ENCODE data around the gene CTIF.

CTIF gene

DNA sequence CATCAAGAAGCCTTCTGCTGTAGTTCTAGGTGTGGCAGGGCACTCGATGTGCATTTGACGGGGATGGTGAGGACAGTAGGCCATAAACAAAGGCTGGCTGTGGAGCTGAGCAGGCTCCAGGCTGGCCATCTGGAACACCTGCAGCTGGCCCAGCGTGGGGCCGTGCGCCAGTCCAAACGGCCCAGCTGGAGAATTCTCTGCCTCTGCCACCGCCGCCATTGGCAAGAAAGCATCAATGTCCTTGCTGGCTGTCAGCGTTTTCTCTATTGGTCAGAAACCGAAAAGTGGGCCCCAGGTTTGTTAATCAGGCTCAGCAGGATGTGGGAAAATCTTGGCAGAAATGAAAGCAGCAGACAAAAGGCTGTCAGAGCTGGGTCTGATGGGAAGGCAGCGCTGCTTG is 24.0 kb upstream of the CTIF start:
- no peak overlapping the region for H3K4me2 ChIP-seq (ENCODE audit: low read depth, low read length)
- H3F3A ChIP-seq (ENCODE audit: insufficient read depth, low read length), result no peaks in the 10 kb centered on the region
- no peak overlapping the region for H3K9ac ChIP-seq (ENCODE audit: low read length)
- no peaks in the 10 kb centered on the region for H3K9me3 ChIP-seq (replicated peaks; ENCODE audit: insufficient read depth, low read length)
- no peaks in the 10 kb centered on the region for H4K20me1 ChIP-seq (ENCODE audit: insufficient read depth, low read length)
- H3K4me3 ChIP-seq (ENCODE audit: low read length), result no peak overlapping the region
- H3K27me3 ChIP-seq (replicated peaks; ENCODE audit: insufficient read depth, low read length), result no peaks in the 10 kb centered on the region
- TF ChIP-seq EZH2 (optimal IDR thresholded peaks at IDR 0.05; ENCODE audit: low read depth, low read length) (no peak), EZH2phosphoT487 (IDR thresholded peaks at IDR 0.05; ENCODE audit: low read length) (no peak)
- TF ChIP-seq, protein P1, sequence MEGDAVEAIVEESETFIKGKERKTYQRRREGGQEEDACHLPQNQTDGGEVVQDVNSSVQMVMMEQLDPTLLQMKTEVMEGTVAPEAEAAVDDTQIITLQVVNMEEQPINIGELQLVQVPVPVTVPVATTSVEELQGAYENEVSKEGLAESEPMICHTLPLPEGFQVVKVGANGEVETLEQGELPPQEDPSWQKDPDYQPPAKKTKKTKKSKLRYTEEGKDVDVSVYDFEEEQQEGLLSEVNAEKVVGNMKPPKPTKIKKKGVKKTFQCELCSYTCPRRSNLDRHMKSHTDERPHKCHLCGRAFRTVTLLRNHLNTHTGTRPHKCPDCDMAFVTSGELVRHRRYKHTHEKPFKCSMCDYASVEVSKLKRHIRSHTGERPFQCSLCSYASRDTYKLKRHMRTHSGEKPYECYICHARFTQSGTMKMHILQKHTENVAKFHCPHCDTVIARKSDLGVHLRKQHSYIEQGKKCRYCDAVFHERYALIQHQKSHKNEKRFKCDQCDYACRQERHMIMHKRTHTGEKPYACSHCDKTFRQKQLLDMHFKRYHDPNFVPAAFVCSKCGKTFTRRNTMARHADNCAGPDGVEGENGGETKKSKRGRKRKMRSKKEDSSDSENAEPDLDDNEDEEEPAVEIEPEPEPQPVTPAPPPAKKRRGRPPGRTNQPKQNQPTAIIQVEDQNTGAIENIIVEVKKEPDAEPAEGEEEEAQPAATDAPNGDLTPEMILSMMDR (IDR thresholded peaks at IDR 0.05; ENCODE audit: low read length), result no peak
- H2AFZ ChIP-seq (ENCODE audit: low read length), result no peak overlapping the region
- H3K27ac ChIP-seq (ENCODE audit: low read length), result no peak overlapping the region
- no peaks in the 10 kb centered on the region for H3K79me2 ChIP-seq (ENCODE audit: low read length)
- no peaks in the 10 kb centered on the region for H3K36me3 ChIP-seq (replicated peaks; ENCODE audit: insufficient read depth, low read length)
- 0 out of 2 replicates have a peak, but pooled peaks cover 2% of the 10 kb centered on the region for H3K4me1 ChIP-seq (ENCODE audit: low read length)
- no peaks in the 10 kb centered on the region for H3K9me2 ChIP-seq (replicated peaks; ENCODE audit: insufficient read depth, low read length)
- DNase-seq, result no peak

DNA sequence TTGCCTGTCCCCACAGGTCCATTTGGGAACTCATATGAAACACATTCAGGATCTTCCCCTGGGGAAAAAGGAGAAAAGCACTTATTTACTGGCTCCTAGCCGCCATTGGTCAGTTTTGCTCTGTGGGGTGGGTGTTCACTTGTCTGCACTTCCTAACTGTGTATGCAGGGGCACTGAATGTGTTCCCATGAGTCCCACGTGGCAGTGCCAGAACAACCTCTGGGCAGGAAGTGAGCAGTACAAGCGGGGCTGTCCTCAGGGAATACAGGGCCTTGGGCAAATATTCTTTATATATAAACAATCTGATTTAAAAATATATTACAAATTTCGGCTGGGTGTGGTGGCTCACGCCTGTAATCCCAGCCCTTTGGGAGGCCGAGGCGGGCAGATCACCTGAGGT is 21.8 kb upstream of the CTIF start:
- no peaks in the 10 kb centered on the region for H3F3A ChIP-seq (ENCODE audit: insufficient read depth, low read length)

DNA sequence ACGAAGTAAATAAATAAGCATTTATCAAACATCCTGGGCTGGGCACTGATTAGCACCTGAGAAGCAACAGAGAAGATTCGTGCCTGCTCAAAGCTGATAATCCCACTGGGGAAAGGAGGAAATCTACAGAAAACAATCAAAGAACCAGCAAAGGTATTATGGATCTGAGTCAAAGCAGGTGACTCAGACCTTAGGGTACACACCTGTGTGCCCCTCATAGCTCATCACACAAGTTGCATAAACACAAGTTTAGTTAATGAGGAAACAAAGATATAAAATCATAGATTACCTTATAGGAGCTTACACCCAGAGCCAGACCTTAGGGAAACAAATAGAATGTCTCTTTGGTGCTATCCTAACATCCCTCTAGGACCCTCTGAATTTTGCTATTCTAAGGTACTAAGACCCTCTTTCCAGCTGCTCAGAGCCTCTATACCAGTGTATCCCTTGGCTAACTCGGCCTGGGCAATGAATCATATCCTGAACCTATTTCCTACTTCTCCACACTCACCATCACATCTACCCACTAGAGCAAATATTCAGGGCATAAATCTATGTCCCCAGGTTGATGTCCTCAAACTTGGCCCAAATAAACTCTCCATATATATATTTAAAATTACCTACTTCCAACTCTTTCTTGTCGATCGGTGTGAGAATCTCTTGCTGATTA is 19.3 kb upstream of the CTIF start:
- Histone ChIP-seq H3K27me3 (replicated peaks; ENCODE audit: insufficient read depth, low read length) (no peaks in the 10 kb centered on the region), H4K20me1 (ENCODE audit: insufficient read depth, low read length) (no peaks in the 10 kb centered on the region), H3K9me3 (replicated peaks; ENCODE audit: insufficient read depth, low read length) (no peaks in the 10 kb centered on the region), H3F3A (ENCODE audit: insufficient read depth, low read length) (no peaks in the 10 kb centered on the region), H2AFZ (ENCODE audit: low read length) (no peak overlapping the region), H3K9me2 (replicated peaks; ENCODE audit: insufficient read depth, low read length) (no peaks in the 10 kb centered on the region), H3K79me2 (ENCODE audit: low read length) (no peaks in the 10 kb centered on the region), H3K36me3 (replicated peaks; ENCODE audit: insufficient read depth, low read length) (no peaks in the 10 kb centered on the region), H3K27ac (ENCODE audit: low read length) (no peak overlapping the region), H3K4me1 (ENCODE audit: low read length) (0 out of 2 replicates have a peak, but pooled peaks cover 2% of the 10 kb centered on the region), H3K9ac (ENCODE audit: low read length) (no peak overlapping the region), H3K4me2 (ENCODE audit: low read depth, low read length) (no peak overlapping the region), H3K4me3 (ENCODE audit: low read length) (no peak overlapping the region)
- TF ChIP-seq, protein P1 (IDR thresholded peaks at IDR 0.05; ENCODE audit: low read length), result no peak
- no peak for TF ChIP-seq EZH2phosphoT487 (IDR thresholded peaks at IDR 0.05; ENCODE audit: low read length)
- TF ChIP-seq EZH2 (optimal IDR thresholded peaks at IDR 0.05; ENCODE audit: low read depth, low read length), result no peak
- DNase-seq, result no peak

More for the DNA sequence above, 21.8 kb upstream of the CTIF start:
- TF ChIP-seq, protein P1 (IDR thresholded peaks at IDR 0.05; ENCODE audit: low read length), result no peak
- no peak for TF ChIP-seq EZH2 (optimal IDR thresholded peaks at IDR 0.05; ENCODE audit: low read depth, low read length)
- no peak for TF ChIP-seq EZH2phosphoT487 (IDR thresholded peaks at IDR 0.05; ENCODE audit: low read length)
- H3K9ac ChIP-seq (ENCODE audit: low read length), result no peak overlapping the region
- no peaks in the 10 kb centered on the region for H3K27me3 ChIP-seq (replicated peaks; ENCODE audit: insufficient read depth, low read length)
- H3K4me3 ChIP-seq (ENCODE audit: low read length), result no peak overlapping the region
- no peaks in the 10 kb centered on the region for H3K79me2 ChIP-seq (ENCODE audit: low read length)
- 0 out of 2 replicates have a peak, but pooled peaks cover 2% of the 10 kb centered on the region for H3K4me1 ChIP-seq (ENCODE audit: low read length)
- no peak for DNase-seq
- no peaks in the 10 kb centered on the region for H4K20me1 ChIP-seq (ENCODE audit: insufficient read depth, low read length)
- H2AFZ ChIP-seq (ENCODE audit: low read length), result no peak overlapping the region
- H3K9me3 ChIP-seq (replicated peaks; ENCODE audit: insufficient read depth, low read length), result no peaks in the 10 kb centered on the region
- H3K4me2 ChIP-seq (ENCODE audit: low read depth, low read length), result no peak overlapping the region
- H3K9me2 ChIP-seq (replicated peaks; ENCODE audit: insufficient read depth, low read length), result no peaks in the 10 kb centered on the region
- H3K36me3 ChIP-seq (replicated peaks; ENCODE audit: insufficient read depth, low read length), result no peaks in the 10 kb centered on the region
- no peak overlapping the region for H3K27ac ChIP-seq (ENCODE audit: low read length)

Measured in MM.1S (cell line).